ENCODE results near the gene NSG1. TPM values are rescaled to one million over a fixed set of nuclear protein-coding genes. Genes with fewer than 3 reads are reported as not detected.

Gene NSG1
- total RNA-seq, 1 donor: 0.09 TPM

GRCh38 chr4:4436244-4436823 lies 49.4 kb downstream of the NSG1 start:
- TF ChIP-seq CTCF (IDR thresholded peaks at IDR 0.05; ENCODE audit: insufficient read depth, low read length): no peak
- no peak overlapping the region for H3K4me3 ChIP-seq (ENCODE audit: low read depth, low read length)
- DNase-seq (ENCODE audit: low read depth): no peak

- H3K4me3 ChIP-seq (ENCODE audit: low read depth, low read length): no peak overlapping the region
- TF ChIP-seq CTCF (IDR thresholded peaks at IDR 0.05; ENCODE audit: insufficient read depth, low read length): no peak
- DNase-seq (ENCODE audit: low read depth): no peak
Measured at GRCh38 chr4:4437798-4438470, 51.0 kb downstream of the NSG1 start.

GRCh38 chr4:4438891-4439290 lies 52.0 kb downstream of the NSG1 start:
- H3K4me3 ChIP-seq (ENCODE audit: low read depth, low read length): no peak overlapping the region
- DNase-seq (ENCODE audit: low read depth): no peak
- TF ChIP-seq CTCF (IDR thresholded peaks at IDR 0.05; ENCODE audit: insufficient read depth, low read length): no peak

GRCh38 chr4:4439782-4440181 lies 52.9 kb downstream of the NSG1 start:
- TF ChIP-seq CTCF (IDR thresholded peaks at IDR 0.05; ENCODE audit: insufficient read depth, low read length): no peak
- DNase-seq (ENCODE audit: low read depth): no peak
- no peak overlapping the region for H3K4me3 ChIP-seq (ENCODE audit: low read depth, low read length)

GRCh38 chr4:4440333-4441061 lies 53.6 kb downstream of the NSG1 start:
- TF ChIP-seq CTCF (IDR thresholded peaks at IDR 0.05; ENCODE audit: insufficient read depth, low read length): no peak
- H3K4me3 ChIP-seq (ENCODE audit: low read depth, low read length): no peak overlapping the region
- no peak for DNase-seq (ENCODE audit: low read depth)

GRCh38 chr4:4443821-4444220 lies 56.9 kb downstream of the NSG1 start:
- H3K4me3 ChIP-seq (ENCODE audit: low read depth, low read length): no peak overlapping the region
- peak; percentile 72 for DNase-seq (ENCODE audit: low read depth)
- TF ChIP-seq CTCF (IDR thresholded peaks at IDR 0.05; ENCODE audit: insufficient read depth, low read length): no peak
